LHCN-M2 (cell line): ENCODE results near the gene DYNC2I2. TPM values are rescaled to one million over a fixed set of nuclear protein-coding genes. Genes with fewer than 3 reads are reported as not detected.
A peak's percentile ranks its signal among the peaks of the same experiment; 100 is the strongest.
"Not testable (repeated sequence)": the region's sequence is repeated elsewhere in the genome, so short reads cannot be mapped to it uniquely, and the experiment has no call there.

Experiments
- DNase-seq: peaks from one replicate; pipeline ENCODE4 v3.0.0-alpha.2; 2012; ENCODE audit warnings: low read depth
- polyA plus RNA-seq: library from polyadenylated mRNA; unstranded; fragments of >200 nt; gene quantifications from one replicate; pipeline ENCODE4 v1.2.1, GENCODE V29; 2012; ENCODE audit warnings: missing spikeins
- total RNA-seq: library from RNA; depleted of rRNA; stranded (reverse); fragments of >200 nt; gene quantifications from 2 replicates; pipeline ENCODE4 v1.2.3, GENCODE V29; 2014; rRNA removed

Gene DYNC2I2
- total RNA-seq: 160 and 162 TPM in 2 replicates
- polyA plus RNA-seq: 81.4 TPM

- DNase-seq: peak; percentile 90
Measured at GRCh38 chr9:128656416-128657343, at the start of gene DYNC2I2. Gene DYNC2I2 (minus strand): TSS chr9:128656847. CDS start chr9:128656726, 121 bp downstream.

- DNase-seq: no peak
Measured at GRCh38 chr9:128706045-128706444, 49.4 kb upstream of the DYNC2I2 start.

- no peak for DNase-seq
Measured at GRCh38 chr9:128705051-128705965, 48.7 kb upstream of the DYNC2I2 start.

- DNase-seq: no peak
Measured at GRCh38 chr9:128704356-128704670, 47.7 kb upstream of the DYNC2I2 start.

GRCh38 chr9:128703616-128704355 is 47.1 kb upstream of the DYNC2I2 start:
- no peak for DNase-seq

- DNase-seq: no peak
Measured at GRCh38 chr9:128702949-128703615, 46.4 kb upstream of the DYNC2I2 start.

- peak; percentile 79 for DNase-seq
Measured at GRCh38 chr9:128702445-128702948, 45.9 kb upstream of the DYNC2I2 start, which contains the start of gene PKN3. Gene PKN3 (plus strand): TSS chr9:128702503. CDS start chr9:128702916, 413 bp downstream.

- DNase-seq: no peak
Measured at GRCh38 chr9:128701227-128701854, 44.7 kb upstream of the DYNC2I2 start.

GRCh38 chr9:128699096-128699795 is 42.6 kb upstream of the DYNC2I2 start:
- not testable (repeated sequence) for DNase-seq

- DNase-seq: no peak
Measured at GRCh38 chr9:128696923-128697707, 40.5 kb upstream of the DYNC2I2 start.

- no peak for DNase-seq
Measured at GRCh38 chr9:128694344-128694743, 37.7 kb upstream of the DYNC2I2 start.

- DNase-seq: not testable (repeated sequence)
Measured at GRCh38 chr9:128693738-128694137, 37.1 kb upstream of the DYNC2I2 start.

GRCh38 chr9:128690684-128691034 is 34.0 kb upstream of the DYNC2I2 start:
- DNase-seq: no peak

- DNase-seq: peak; percentile 48
Measured at GRCh38 chr9:128689820-128690683, 33.4 kb upstream of the DYNC2I2 start.

- no peak for DNase-seq
Measured at GRCh38 chr9:128689293-128689774, 32.7 kb upstream of the DYNC2I2 start.

GRCh38 chr9:128688501-128689292 is 32.0 kb upstream of the DYNC2I2 start, which contains the start of gene SET:
Gene SET (plus strand): TSS chr9:128689222. CDS start chr9:128689583, 361 bp downstream.
- peak; percentile 90 for DNase-seq

- DNase-seq: no peak
Measured at GRCh38 chr9:128687453-128687852, 30.8 kb upstream of the DYNC2I2 start.
